GM23248 (cell line): ENCODE results near the gene KRT2.

Experiments
- EZH2 ChIP-seq: fragments of 200-600 bp; sonication (generic); IDR thresholded peaks from 2 replicates; pipeline ENCODE4 v1.6.1; 2018; ENCODE audit warnings: antibody characterized with exemption, mild to moderate bottlenecking; ENCODE audit not compliant: insufficient read depth, poor library complexity, severe bottlenecking
- EZH2phosphoT487 ChIP-seq: fragments of 200-600 bp; sonication (generic); IDR thresholded peaks from 2 replicates; pipeline ENCODE4 v1.6.1; 2018; ENCODE audit warnings: antibody characterized with exemption, moderate library complexity, mild to moderate bottlenecking, low read depth; ENCODE audit not compliant: insufficient read depth

DNA sequence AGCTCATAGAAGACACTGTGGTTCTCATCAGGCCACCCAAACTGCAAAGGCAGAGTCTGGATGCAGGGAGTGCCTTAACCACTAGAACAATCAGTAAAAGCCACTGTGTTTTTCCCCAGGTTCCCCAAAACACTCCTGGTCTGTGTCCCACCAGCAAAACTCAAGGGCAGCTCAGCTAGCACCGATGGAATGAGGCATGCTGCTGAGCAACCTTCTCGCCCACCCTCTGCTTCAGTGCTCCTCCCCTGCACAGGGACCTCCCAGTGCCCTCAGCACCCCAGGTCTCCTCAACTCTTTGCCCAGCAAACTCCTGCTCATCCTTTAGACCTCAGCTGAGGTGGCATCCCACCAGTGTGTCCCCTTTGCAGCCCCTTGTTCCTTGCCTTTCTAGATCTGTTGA lies 47.4 kb upstream of the KRT2 start:
- no peak for TF ChIP-seq EZH2
- TF ChIP-seq EZH2phosphoT487 = no peak
